ENCODE data around the gene AGBL5. TPM values are rescaled to one million over a fixed set of nuclear protein-coding genes. Genes with fewer than 3 reads are reported as not detected.
A peak's percentile ranks its signal among the peaks of the same experiment; 100 is the strongest.

AGBL5 gene
- total and polyA plus RNA-seq, 2 of the 13 experiments (the other 11 are each of a cell fraction or from before 2014, with no cell fraction given), result 55.9 to 73.3 TPM

DNA sequence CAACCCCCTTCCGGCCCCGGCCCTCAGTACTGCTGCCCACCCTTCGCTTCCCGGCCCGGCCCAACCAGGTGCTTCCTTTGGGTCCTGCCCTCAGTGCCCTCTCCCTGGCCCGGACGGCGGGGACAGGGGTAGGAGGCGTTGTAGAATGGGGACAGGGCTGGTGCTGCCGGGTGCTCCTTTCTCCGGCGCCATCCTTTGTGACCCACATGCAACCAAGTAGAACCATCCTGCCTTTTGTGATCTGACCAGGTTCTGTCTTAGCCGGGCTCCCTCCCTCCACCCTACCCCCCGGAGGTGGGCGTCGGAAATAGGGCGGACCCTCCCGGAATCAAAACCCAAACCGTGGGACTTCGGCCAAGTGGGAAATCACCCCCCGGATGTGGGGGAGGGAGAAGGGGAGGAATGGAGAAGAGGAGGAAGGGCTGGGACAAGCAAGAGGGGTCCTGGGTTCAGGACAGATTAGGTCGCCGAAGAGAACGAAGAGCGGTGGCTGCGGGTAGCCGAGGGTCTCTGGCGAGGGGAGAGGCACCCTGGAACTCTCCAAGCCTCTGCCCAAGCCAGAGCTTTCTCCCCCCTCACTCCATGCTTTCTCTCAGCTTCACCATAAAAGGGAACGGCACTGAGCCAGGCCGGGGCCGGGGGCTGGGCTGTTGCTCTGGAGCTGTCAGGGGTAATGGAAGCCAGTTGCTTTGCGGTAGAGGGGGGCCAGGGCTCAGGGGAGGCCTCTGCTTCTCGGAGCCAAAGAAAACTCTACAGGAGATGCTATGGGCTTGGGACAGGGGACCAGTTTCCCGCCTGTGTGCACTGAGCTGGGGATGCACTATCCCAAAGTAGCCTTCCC lies 20.7 kb downstream of the AGBL5 start (continued):
- TF ChIP-seq, protein P1, sequence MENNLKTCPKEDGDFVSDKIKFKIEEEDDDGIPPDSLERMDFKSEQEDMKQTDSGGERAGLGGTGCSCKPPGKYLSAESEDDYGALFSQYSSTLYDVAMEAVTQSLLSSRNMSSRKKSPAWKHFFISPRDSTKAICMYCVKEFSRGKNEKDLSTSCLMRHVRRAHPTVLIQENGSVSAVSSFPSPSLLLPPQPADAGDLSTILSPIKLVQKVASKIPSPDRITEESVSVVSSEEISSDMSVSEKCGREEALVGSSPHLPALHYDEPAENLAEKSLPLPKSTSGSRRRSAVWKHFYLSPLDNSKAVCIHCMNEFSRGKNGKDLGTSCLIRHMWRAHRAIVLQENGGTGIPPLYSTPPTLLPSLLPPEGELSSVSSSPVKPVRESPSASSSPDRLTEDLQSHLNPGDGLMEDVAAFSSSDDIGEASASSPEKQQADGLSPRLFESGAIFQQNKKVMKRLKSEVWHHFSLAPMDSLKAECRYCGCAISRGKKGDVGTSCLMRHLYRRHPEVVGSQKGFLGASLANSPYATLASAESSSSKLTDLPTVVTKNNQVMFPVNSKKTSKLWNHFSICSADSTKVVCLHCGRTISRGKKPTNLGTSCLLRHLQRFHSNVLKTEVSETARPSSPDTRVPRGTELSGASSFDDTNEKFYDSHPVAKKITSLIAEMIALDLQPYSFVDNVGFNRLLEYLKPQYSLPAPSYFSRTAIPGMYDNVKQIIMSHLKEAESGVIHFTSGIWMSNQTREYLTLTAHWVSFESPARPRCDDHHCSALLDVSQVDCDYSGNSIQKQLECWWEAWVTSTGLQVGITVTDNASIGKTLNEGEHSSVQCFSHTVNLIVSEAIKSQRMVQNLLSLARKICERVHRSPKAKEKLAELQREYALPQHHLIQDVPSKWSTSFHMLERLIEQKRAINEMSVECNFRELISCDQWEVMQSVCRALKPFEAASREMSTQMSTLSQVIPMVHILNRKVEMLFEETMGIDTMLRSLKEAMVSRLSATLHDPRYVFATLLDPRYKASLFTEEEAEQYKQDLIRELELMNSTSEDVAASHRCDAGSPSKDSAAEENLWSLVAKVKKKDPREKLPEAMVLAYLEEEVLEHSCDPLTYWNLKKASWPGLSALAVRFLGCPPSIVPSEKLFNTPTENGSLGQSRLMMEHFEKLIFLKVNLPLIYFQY (CRISPR knock-in tag; IDR thresholded peaks at IDR 0.05; ENCODE audit: borderline replicate concordance), result peak; percentile 6; the same call in 1 of the 2 replicates
- TF ChIP-seq, protein P2, sequence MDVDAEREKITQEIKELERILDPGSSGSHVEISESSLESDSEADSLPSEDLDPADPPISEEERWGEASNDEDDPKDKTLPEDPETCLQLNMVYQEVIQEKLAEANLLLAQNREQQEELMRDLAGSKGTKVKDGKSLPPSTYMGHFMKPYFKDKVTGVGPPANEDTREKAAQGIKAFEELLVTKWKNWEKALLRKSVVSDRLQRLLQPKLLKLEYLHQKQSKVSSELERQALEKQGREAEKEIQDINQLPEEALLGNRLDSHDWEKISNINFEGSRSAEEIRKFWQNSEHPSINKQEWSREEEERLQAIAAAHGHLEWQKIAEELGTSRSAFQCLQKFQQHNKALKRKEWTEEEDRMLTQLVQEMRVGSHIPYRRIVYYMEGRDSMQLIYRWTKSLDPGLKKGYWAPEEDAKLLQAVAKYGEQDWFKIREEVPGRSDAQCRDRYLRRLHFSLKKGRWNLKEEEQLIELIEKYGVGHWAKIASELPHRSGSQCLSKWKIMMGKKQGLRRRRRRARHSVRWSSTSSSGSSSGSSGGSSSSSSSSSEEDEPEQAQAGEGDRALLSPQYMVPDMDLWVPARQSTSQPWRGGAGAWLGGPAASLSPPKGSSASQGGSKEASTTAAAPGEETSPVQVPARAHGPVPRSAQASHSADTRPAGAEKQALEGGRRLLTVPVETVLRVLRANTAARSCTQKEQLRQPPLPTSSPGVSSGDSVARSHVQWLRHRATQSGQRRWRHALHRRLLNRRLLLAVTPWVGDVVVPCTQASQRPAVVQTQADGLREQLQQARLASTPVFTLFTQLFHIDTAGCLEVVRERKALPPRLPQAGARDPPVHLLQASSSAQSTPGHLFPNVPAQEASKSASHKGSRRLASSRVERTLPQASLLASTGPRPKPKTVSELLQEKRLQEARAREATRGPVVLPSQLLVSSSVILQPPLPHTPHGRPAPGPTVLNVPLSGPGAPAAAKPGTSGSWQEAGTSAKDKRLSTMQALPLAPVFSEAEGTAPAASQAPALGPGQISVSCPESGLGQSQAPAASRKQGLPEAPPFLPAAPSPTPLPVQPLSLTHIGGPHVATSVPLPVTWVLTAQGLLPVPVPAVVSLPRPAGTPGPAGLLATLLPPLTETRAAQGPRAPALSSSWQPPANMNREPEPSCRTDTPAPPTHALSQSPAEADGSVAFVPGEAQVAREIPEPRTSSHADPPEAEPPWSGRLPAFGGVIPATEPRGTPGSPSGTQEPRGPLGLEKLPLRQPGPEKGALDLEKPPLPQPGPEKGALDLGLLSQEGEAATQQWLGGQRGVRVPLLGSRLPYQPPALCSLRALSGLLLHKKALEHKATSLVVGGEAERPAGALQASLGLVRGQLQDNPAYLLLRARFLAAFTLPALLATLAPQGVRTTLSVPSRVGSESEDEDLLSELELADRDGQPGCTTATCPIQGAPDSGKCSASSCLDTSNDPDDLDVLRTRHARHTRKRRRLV (CRISPR knock-in tag; IDR thresholded peaks at IDR 0.05), result no peak
- TF ChIP-seq NCOA5 (CRISPR knock-in tag; IDR thresholded peaks at IDR 0.05), result no peak
- no peak for TF ChIP-seq ZZZ3 (CRISPR knock-in tag; IDR thresholded peaks at IDR 0.05; ENCODE audit: borderline replicate concordance)
- 0 out of 2 replicates have a peak, but pooled peaks have one; percentile 68 for TF ChIP-seq ZNF296 (CRISPR knock-in tag; conservative IDR thresholded peaks at IDR 0.05)
- TF ChIP-seq MXD4 (CRISPR knock-in tag; IDR thresholded peaks at IDR 0.05), result no peak
- no peak for TF ChIP-seq ZNF333 (CRISPR knock-in tag; IDR thresholded peaks at IDR 0.05; ENCODE audit: borderline replicate concordance)
- TF ChIP-seq BRF2 (CRISPR knock-in tag; IDR thresholded peaks at IDR 0.05), result 0 out of 2 replicates have a peak, but pooled peaks have one; percentile 8
- no peak for TF ChIP-seq ELF3 (CRISPR knock-in tag; IDR thresholded peaks at IDR 0.05)
- TF ChIP-seq MTA3 (CRISPR knock-in tag; IDR thresholded peaks at IDR 0.05), result no peak
- no peak for TF ChIP-seq BRCA1 (CRISPR knock-in tag; IDR thresholded peaks at IDR 0.05)
- no peak for TF ChIP-seq SRSF9 (IDR thresholded peaks at IDR 0.05; ENCODE audit: borderline replicate concordance, insufficient read depth, low read depth, low read length, poor library complexity, severe bottlenecking)
- TF ChIP-seq, protein P3, sequence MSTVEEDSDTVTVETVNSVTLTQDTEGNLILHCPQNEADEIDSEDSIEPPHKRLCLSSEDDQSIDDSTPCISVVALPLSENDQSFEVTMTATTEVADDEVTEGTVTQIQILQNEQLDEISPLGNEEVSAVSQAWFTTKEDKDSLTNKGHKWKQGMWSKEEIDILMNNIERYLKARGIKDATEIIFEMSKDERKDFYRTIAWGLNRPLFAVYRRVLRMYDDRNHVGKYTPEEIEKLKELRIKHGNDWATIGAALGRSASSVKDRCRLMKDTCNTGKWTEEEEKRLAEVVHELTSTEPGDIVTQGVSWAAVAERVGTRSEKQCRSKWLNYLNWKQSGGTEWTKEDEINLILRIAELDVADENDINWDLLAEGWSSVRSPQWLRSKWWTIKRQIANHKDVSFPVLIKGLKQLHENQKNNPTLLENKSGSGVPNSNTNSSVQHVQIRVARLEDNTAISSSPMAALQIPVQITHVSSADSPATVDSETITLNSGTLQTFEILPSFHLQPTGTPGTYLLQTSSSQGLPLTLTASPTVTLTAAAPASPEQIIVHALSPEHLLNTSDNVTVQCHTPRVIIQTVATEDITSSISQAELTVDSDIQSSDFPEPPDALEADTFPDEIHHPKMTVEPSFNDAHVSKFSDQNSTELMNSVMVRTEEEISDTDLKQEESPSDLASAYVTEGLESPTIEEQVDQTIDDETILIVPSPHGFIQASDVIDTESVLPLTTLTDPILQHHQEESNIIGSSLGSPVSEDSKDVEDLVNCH (CRISPR knock-in tag; IDR thresholded peaks at IDR 0.05), result no peak

All from HepG2 (cell line).